Fibroblast of villous mesenchyme (primary cell): Measurements from ENCODE around the gene SLC7A6OS. TPM values are rescaled to one million over a fixed set of nuclear protein-coding genes. Genes with fewer than 3 reads are reported as not detected.
"Not testable (repeated sequence)": the region's sequence is repeated elsewhere in the genome, so short reads cannot be mapped to it uniquely, and the experiment has no call there.

Source experiments
- DNase-seq: peaks from one replicate; pipeline ENCODE4 v3.0.0-alpha.2; 2010; ENCODE audit warnings: low read depth
- H3K4me3 ChIP-seq: 2 replicates; pipeline ENCODE4 v1.5.1; 2011; ENCODE audit warnings: low read depth, mild to moderate bottlenecking, low read length
- CTCF ChIP-seq: IDR thresholded peaks from 2 replicates; pipeline ENCODE4 v1.5.1; 2012; ENCODE audit warnings: low read depth, mild to moderate bottlenecking, low read length; ENCODE audit not compliant: insufficient read depth
- total RNA-seq: library from RNA; depleted of rRNA; stranded (reverse); fragments of >200 nt; gene quantifications from 2 replicates; pipeline ENCODE4 v1.2.3, GENCODE V29; 2012

The SLC7A6OS gene
- total RNA-seq, 1 donor = 16.8 TPM

GRCh38 chr16:68296291-68296690 lies 14.5 kb downstream of the SLC7A6OS start:
- H3K4me3 ChIP-seq = no peak overlapping the region
- no peak for TF ChIP-seq CTCF

GRCh38 chr16:68292425-68292824 lies 18.3 kb downstream of the SLC7A6OS start:
- TF ChIP-seq CTCF = no peak
- no peak overlapping the region for H3K4me3 ChIP-seq
- no peak for DNase-seq

More at GRCh38 chr16:68296291-68296690, 14.5 kb downstream of the SLC7A6OS start:
- no peak for DNase-seq

- no peak for DNase-seq
- no peak for TF ChIP-seq CTCF
- H3K4me3 ChIP-seq = no peak overlapping the region
Measured at GRCh38 chr16:68291227-68291626, 19.5 kb downstream of the SLC7A6OS start.

GRCh38 chr16:68290450-68290849 lies 20.3 kb downstream of the SLC7A6OS start:
- H3K4me3 ChIP-seq = no peak overlapping the region
- no peak for DNase-seq
- no peak for TF ChIP-seq CTCF

GRCh38 chr16:68289621-68290329 lies 21.0 kb downstream of the SLC7A6OS start:
- no peak for TF ChIP-seq CTCF
- DNase-seq = no peak
- H3K4me3 ChIP-seq = no peak overlapping the region

GRCh38 chr16:68289202-68289601 lies 21.5 kb downstream of the SLC7A6OS start:
- TF ChIP-seq CTCF = no peak
- no peak for DNase-seq
- no peak overlapping the region for H3K4me3 ChIP-seq

- H3K4me3 ChIP-seq, DNase-seq: not testable (repeated sequence)
Measured at GRCh38 chr16:68288796-68289195, 21.9 kb downstream of the SLC7A6OS start.
